MV-4-11 (cell line): ENCODE data around the gene C5orf46.
"Not testable (repeated sequence)": the region's sequence is repeated elsewhere in the genome, so short reads cannot be mapped to it uniquely, and the experiment has no call there.

Experiments
- DNase-seq: peaks from one replicate; lab custom pipeline; 2025; lab: John Stamatoyannopoulos, UW

The C5orf46 gene

DNA sequence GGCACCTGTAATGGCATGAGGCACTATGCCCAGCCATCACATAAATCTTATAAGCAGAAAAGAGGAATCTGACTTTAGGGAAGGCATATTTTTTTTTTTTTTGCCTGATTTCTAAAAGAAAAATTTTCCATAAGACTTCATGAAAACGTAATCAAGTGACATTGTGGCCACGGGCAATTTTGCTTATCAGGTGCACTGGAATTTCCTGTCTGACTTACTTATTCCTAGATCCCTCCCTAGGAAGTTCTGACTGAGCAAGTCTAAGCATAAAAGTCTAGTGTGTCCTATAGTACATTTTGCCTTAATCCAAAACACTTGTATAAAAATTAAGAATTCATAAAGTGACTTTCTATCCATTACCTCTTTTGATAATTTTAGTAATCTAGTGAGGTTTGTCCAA, 12.5 kb downstream of the C5orf46 start:
- DNase-seq = no peak

DNA sequence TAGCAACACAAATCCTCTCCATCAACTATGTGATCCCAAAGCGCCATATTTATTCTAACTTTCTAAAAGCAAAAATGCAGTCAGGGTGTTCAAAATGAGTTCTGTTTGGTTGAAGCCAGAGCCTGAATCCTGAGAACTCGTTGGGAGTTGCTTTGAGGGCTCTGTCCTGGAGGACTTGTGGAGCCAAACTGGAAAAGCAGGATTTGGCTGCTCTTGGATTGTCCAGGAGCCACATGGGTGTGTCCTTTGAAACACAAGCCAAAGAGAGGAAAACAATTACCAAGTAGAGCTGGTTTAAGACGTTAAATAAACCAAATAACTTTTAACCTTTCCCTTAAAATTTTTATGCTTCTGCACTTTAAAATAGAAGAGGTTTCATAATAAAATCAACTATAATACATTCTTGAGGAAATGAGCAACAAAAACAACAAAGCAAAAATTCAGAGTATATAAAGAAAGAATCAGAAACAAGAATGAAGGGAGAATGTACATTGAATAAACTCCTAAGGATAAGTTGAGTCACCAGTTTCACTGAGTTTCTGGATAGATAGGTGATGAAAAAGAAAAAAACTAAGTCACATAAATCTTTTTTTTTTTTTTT, 13.5 kb downstream of the C5orf46 start:
- no peak for DNase-seq

DNA sequence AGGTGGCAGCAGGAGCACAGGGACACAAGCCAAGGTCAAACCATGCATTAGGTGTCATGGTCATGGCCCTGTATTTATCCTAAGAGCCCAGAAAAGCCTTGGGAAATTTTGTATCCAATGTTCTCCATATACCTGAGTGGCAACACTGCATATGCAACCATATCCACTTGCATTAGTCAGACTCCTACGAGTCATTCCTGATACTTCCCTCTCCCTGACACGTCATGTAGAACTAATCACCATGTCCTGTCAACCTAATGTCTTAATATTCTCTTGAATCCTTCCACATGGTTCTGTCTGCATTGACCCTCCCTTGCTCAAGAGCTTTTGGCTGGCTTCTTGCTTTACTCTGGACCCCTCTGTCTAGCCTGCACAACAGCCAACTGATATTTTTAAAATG, 18.4 kb downstream of the C5orf46 start:
- DNase-seq = peak; percentile 8

GRCh38 chr5:147887026-147887627, 19.2 kb downstream of the C5orf46 start:
- DNase-seq = peak; percentile 4

DNA sequence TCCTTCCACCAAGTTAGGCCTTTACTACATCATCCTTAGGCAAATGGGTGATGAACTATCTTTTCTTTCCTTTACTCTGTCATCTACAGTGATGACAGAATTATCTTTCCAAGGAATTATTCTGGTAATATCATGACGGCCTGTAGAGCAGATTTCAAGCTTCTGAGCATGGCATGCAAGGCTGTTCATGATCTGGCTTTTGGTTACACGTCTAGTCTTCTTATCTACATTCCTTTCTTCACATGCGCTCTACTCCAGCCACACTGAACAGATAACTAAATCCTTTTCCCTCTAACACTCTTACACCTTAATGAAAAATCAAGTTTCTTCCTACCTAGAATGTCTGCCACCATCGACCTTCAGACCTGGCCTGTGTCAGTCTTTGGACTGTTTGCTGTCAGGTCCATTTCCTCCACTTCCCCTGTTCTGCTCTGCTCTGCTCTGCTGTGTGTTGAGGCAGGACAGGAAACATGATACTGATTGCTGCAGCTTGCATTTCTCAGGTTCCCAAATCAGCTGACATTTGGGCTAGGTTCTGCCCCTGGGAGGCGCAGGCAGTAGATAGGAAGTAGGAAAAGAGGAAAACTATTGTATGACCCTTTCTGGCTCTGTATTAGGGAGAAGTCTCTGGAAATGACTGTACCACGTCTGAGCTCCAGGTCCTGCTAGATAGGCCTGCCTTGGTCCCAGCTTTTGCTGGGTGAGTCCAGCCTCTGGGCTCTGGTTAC, 23.6 kb downstream of the C5orf46 start:
- no peak for DNase-seq

GRCh38 chr5:147880487-147880886, 25.9 kb downstream of the C5orf46 start:
- no peak for DNase-seq

DNA sequence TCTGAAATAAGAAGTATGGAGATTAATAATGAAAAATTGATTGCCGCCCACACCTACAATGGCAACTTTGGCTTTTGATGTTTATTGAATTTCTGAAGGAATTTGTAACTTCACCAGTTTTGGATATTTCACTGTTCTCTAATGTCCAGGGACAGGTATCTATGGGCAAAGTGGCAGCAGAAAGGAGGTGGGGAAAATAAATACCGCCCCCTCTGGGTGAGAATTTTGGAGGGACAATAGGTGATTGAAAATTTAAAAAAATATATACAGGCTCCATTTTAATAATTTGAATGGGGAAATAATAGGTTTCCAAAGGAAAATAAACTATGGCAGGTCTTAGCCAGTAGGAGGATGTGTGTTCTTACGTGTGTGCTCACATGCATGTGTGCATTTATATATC, 26.6 kb downstream of the C5orf46 start:
- DNase-seq = no peak

DNA sequence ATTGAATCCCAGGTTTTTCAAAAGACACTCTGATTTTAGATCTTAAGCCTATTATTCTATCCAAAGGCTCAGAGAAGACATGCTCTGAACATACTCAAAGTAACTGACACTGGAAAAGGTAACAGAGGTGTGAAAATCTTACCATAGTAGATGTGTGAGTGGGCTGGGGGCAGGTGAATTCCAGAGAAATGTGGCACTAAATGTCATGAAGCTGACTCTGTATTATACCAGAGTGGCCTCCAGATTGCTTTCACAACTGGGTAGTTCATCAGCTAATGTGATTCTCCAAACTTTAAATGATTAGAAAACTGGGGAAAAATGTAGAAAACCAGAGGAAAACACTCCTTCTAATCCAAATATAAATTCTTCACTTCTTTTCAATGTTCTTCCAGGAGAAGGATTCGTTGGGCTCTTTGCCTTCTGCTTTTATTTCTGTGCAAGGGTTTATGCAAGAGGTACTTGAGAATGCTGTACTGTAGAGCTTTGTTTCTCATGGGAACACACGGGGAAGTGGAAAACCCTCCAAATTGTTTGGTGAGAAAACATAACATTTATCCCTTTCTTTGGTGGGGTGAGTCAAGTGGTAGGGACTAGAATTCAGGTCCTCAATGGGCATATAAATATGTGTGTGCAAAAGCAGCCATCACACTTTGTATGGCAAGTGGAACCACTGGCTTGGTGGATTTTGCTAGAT, 28.1 kb downstream of the C5orf46 start, which contains the start of gene SCGB3A2:
TSS of gene SCGB3A2 (plus strand) at position 646 of the 694 bp plus-strand sequence. CDS start 93 bp downstream, outside the sequence.
- no peak for DNase-seq

- no peak for DNase-seq
Measured at GRCh38 chr5:147876626-147877025, 29.7 kb downstream of the C5orf46 start.

GRCh38 chr5:147876141-147876540, 30.2 kb downstream of the C5orf46 start:
- no peak for DNase-seq

GRCh38 chr5:147874910-147875367, 31.4 kb downstream of the C5orf46 start:
- no peak for DNase-seq

DNA sequence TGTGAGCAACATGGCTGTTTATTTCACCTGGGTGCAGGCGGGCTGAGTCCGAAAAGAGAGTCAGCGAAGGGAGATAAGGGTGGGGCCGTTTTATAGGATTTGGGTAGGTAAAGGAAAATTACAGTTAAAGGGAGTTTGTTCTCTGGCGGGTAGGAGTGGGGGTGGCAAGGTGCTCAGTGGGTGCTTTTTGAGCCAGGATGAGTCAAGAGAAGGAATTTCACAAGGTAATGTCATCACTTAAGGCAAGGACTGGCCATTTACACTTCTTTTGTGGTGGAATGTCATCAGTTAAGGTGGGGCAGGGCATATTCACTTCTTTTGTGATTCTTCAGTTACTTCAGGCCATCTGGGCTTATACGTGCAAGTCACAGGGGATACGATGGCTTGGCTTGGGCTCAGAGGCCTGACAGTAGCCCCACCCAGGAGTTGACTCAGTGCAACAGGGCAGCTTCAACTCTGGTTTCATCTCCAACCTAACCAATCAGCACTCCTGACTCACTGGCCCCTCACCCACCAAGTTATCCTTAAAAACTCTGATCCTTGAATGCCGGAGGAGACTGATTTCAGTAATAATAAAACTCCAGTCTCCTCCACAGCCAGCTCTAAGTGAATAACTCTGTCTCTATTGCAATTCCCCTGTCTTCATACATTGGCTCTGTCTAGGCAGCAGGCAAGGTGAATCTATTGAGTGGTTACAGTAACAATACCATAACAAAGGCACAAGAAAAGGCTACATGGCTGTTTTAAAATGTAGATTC, 32.0 kb downstream of the C5orf46 start:
- not testable (repeated sequence) for DNase-seq

DNA sequence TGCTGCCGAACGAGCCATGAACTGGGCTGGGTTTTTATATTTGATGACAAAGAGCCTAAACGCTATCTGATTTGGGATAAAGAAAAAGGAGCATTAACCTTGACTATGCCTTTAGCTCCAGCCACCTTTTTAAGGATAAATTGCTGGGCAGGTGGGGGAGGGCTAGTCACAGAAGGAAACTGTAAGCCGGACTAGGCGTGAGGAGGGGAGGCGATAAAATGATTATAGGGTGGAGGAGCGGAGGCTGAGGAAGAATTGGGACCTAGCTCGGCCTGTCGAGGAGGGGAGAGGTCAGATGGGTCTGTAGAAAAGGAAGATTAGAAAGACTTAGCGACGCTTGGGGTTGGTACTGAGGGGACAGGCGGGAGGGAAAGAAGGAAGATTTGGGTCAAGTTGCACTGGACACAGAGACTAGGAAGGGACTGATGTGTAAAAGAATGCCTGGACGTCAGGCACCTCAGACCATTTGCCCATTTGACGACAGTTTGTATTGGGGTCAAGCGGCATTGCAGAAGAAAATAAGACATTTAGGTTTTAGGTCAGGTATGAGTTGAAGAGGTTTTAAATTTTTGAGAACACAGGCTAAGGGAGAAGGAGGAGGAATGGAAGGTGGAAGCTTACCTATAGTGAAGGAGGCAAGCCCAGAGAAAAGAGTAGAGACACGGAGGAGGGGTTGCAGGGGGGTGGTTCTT, 33.4 kb downstream of the C5orf46 start:
- not testable (repeated sequence) for DNase-seq

DNA sequence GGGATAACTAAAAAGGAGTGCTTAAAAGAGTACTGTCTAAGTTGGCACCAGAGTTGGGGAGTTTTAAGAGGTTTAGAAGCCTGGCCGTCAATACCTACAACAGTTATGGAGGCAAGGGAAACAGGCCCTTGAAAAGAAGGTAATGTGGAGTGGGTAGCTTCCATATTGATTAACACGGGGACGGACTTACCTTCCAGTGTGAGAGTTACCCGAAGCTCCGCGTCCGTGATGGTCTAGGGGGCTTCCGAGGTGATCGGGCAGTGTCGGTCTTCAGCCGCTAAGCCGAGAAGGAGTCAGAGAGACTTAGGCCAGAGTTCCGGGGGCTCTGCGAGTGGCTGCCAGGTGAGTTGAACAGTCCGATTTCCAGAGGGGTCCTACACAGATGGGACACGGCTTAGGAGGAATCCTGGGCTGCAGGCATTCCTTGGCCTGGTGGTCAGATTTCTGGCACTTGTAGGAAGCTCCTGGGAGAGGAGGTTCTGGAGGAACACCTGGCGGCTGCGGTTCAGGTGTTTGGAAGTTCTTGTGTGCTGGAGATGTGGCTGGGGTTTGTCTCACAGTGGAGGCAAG, 34.3 kb downstream of the C5orf46 start:
- not testable (repeated sequence) for DNase-seq

GRCh38 chr5:147869892-147870291, 36.4 kb downstream of the C5orf46 start:
- not testable (repeated sequence) for DNase-seq

- no peak for DNase-seq
Measured at GRCh38 chr5:147869112-147869511, 37.2 kb downstream of the C5orf46 start.

GRCh38 chr5:147863454-147864158, 42.7 kb downstream of the C5orf46 start:
- DNase-seq = no peak

- no peak for DNase-seq
Measured at GRCh38 chr5:147860641-147861025, 45.7 kb downstream of the C5orf46 start.

DNA sequence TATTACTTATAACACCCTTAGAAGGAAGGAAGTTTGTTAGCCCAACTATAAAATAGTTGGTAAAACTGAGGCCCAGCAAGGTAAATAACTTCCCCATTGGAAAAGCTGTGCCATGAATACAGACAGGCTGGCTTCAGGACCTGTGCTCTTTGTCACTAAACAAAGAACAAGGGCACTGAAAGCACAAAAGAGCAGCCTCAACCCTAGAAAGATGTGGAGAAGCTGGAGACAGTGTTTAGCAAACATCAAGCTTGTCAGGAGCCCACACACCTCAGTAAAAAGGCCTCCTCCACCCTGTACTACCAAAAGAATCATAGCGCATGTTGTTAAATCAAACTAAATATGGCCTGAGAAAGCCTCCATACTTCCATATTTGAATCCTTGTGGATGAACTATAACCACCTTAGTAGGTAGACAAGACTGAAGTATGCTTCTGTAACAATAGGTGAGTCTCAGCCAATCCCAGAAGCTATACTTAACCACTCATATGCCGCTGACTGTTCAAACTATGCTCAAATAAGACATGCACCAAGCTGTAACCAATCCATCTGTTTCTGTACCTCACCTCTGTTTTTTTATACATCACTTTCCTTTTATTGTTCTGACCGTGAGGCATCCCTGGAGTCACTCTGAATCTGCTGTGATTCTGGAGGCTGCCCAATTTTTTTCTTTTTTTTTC, 46.2 kb downstream of the C5orf46 start:
- no peak for DNase-seq

DNA sequence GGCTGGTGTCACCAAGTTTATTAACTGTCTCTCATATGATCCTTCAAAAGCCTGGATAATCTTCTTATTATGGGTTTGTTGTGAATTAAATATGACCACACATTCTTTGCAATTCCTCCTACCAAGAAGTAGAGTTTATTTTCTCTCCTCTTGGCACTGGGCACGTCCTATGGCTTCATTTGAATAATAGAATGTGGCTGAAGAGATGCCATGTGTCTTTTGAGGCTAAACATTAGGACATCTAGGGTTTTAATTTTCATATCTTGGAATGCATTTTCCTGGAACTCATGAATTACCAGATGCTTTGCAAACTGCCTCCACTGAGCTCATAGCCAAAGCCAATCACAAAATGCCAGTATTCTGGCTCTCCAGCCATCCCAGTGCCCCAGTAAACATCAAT, 47.8 kb downstream of the C5orf46 start:
- DNase-seq = no peak
